GM23338 (cell line): ENCODE results near the gene MBD6. TPM values are rescaled to one million over a fixed set of nuclear protein-coding genes. Genes with fewer than 3 reads are reported as not detected.

Experiments used
- ATAC-seq: fragments of 200-7000 bp; cut with Tn5 transposase; 3 replicates; pipeline ENCODE4 v1.9.1; 2020
- DNase-seq: peaks from one replicate; pipeline ENCODE4 v3.0.0-alpha.2; 2015; ENCODE audit warnings: low spot score
- H2AFZ ChIP-seq: fragments of 200-600 bp; sonication (generic); 2 replicates; pipeline ENCODE4 v1.8.0; 2016; ENCODE audit warnings: antibody characterized with exemption, mild to moderate bottlenecking, moderate library complexity
- H3F3A ChIP-seq: fragments of 200-600 bp; sonication (generic); replicated peaks from 2 replicates; pipeline ENCODE4 v1.8.0; 2017; ENCODE audit warnings: antibody characterized with exemption, mixed run types, low read depth
- H3K27ac ChIP-seq: fragments of 200-600 bp; sonication (generic); 2 replicates; pipeline ENCODE4 v1.6.1; 2016; ENCODE audit warnings: low read depth
- H3K27me3 ChIP-seq: fragments of 200-600 bp; sonication (generic); 2 replicates; pipeline ENCODE4 v1.8.0; 2016; ENCODE audit warnings: mild to moderate bottlenecking, mixed run types, moderate library complexity; ENCODE audit not compliant: insufficient read depth
- H3K36me3 ChIP-seq: fragments of 200-600 bp; sonication (generic); 2 replicates; pipeline ENCODE4 v1.8.0; 2016; ENCODE audit warnings: mild to moderate bottlenecking; ENCODE audit not compliant: insufficient read depth
- H3K4me1 ChIP-seq: fragments of 200-600 bp; sonication (generic); 2 replicates; pipeline ENCODE4 v1.8.0; 2016; ENCODE audit warnings: mild to moderate bottlenecking, moderate library complexity; ENCODE audit not compliant: insufficient read depth
- H3K4me2 ChIP-seq: fragments of 200-600 bp; sonication (generic); 2 replicates; pipeline ENCODE4 v1.7.1; 2017; ENCODE audit warnings: mixed run types
- H3K4me3 ChIP-seq: fragments of 200-600 bp; sonication (generic); 2 replicates; pipeline ENCODE4 v1.6.1; 2016; ENCODE audit warnings: mixed run types
- H3K79me2 ChIP-seq: fragments of 200-600 bp; sonication (generic); replicated peaks from 2 replicates; pipeline ENCODE4 v1.8.0; 2017; ENCODE audit warnings: mild to moderate bottlenecking; ENCODE audit not compliant: insufficient read depth
- H3K9me2 ChIP-seq: fragments of 200-600 bp; sonication (generic); 2 replicates; pipeline ENCODE4 v1.8.0; 2017; ENCODE audit not compliant: insufficient read depth
- H4K20me1 ChIP-seq: fragments of 200-600 bp; sonication (generic); replicated peaks from 2 replicates; pipeline ENCODE4 v1.8.0; 2017; ENCODE audit warnings: mild to moderate bottlenecking; ENCODE audit not compliant: insufficient read depth
- H3K27ac Mint-ChIP-seq: 2 replicates; pipeline ENCODE4 v1.8.0; 2020; ENCODE audit warnings: inconsistent platforms, mild to moderate bottlenecking, moderate library complexity, mixed read lengths
- H3K27me3 Mint-ChIP-seq: 3 replicates; pipeline ENCODE4 v1.8.0; 2022; ENCODE audit warnings: low read depth, mild to moderate bottlenecking, moderate library complexity, mixed read lengths, inconsistent platforms; ENCODE audit not compliant: insufficient read depth, poor library complexity
- H3K36me3 Mint-ChIP-seq: 3 replicates; pipeline ENCODE4 v1.8.0; 2021; ENCODE audit warnings: low read depth, mild to moderate bottlenecking, inconsistent platforms, moderate library complexity, mixed read lengths
- H3K4me1 Mint-ChIP-seq: 3 replicates; pipeline ENCODE4 v1.8.0; 2020; ENCODE audit warnings: mild to moderate bottlenecking, inconsistent platforms, mixed read lengths
- H3K4me3 Mint-ChIP-seq: 3 replicates; pipeline ENCODE4 v1.8.0; 2021; ENCODE audit warnings: moderate library complexity, mild to moderate bottlenecking, inconsistent platforms, mixed read lengths
- H3K9me3 Mint-ChIP-seq: 3 replicates; pipeline ENCODE4 v1.8.0; 2020; ENCODE audit warnings: moderate library complexity, mild to moderate bottlenecking, inconsistent platforms, mixed read lengths
- CREB1 ChIP-seq: fragments of 250-450 bp; sonication (Bioruptor Pico); IDR thresholded peaks from 2 replicates; pipeline ENCODE4 v1.5.0; 2020; ENCODE audit warnings: low read depth, mild to moderate bottlenecking, moderate library complexity
- JUNB ChIP-seq: IDR thresholded peaks from one replicate; pipeline ENCODE4 v1.6.1; 2016; ENCODE audit warnings: antibody characterized with exemption; ENCODE audit not compliant: unreplicated experiment
- POLR2AphosphoS5 ChIP-seq: IDR thresholded peaks from 2 replicates; pipeline ENCODE4 v1.6.1; 2016; ENCODE audit warnings: antibody characterized with exemption, low read depth
- STAT1 ChIP-seq: IDR thresholded peaks from one replicate; pipeline ENCODE4 v1.6.1; 2016; ENCODE audit warnings: antibody characterized with exemption; ENCODE audit not compliant: unreplicated experiment
- ZNF331 ChIP-seq: fragments of 250-450 bp; sonication (Bioruptor Pico); IDR thresholded peaks from 2 replicates; pipeline ENCODE4 v1.5.0; 2020; ENCODE audit warnings: low read depth, mild to moderate bottlenecking, moderate library complexity
- polyA plus RNA-seq: library from polyadenylated mRNA; unstranded; fragments of >200 nt; fragmentation: Nextera tagmentation; extraction: Ambion mirVana; gene quantifications from 2 replicates; pipeline ENCODE4 v1.2.1, GENCODE V29; 2016
- total RNA-seq: library from RNA; depleted of rRNA; stranded (reverse); fragments of >200 nt; shearing (Covaris generic); gene quantifications from 2 replicates; pipeline ENCODE4 v1.2.3, GENCODE V29; 2014
- TF ChIP-seq, protein P1 (sequence below): fragments of 250-450 bp; sonication (Bioruptor Pico); IDR thresholded peaks from 2 replicates; pipeline ENCODE4 v1.5.0; 2020; ENCODE audit warnings: mild to moderate bottlenecking, moderate library complexity
- TF ChIP-seq, protein P2 (sequence below): IDR thresholded peaks from 2 replicates; pipeline ENCODE4 v1.6.1; 2016; ENCODE audit warnings: antibody characterized with exemption

MBD6 gene
- total and polyA plus RNA-seq, 2 experiments from 2014 or later, result 12.5 to 17.1 TPM

DNA sequence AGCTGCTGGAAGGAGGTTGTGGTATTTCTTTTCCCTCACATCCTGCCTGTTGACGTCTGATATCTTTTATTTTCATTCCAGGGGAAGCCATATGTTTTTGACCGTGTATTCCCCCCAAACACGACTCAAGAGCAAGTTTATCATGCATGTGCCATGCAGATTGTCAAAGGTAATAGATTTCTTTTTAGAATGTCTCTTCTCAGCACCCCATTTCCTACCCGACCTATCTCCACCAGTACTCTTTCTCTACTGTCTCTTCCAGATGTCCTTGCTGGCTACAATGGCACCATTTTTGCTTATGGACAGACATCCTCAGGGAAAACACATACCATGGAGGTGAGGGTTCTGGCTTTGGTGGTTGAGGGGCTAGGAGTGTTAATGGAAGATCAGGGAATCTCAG lies 40.7 kb downstream of the MBD6 start (continued):
- TF ChIP-seq, protein P1, sequence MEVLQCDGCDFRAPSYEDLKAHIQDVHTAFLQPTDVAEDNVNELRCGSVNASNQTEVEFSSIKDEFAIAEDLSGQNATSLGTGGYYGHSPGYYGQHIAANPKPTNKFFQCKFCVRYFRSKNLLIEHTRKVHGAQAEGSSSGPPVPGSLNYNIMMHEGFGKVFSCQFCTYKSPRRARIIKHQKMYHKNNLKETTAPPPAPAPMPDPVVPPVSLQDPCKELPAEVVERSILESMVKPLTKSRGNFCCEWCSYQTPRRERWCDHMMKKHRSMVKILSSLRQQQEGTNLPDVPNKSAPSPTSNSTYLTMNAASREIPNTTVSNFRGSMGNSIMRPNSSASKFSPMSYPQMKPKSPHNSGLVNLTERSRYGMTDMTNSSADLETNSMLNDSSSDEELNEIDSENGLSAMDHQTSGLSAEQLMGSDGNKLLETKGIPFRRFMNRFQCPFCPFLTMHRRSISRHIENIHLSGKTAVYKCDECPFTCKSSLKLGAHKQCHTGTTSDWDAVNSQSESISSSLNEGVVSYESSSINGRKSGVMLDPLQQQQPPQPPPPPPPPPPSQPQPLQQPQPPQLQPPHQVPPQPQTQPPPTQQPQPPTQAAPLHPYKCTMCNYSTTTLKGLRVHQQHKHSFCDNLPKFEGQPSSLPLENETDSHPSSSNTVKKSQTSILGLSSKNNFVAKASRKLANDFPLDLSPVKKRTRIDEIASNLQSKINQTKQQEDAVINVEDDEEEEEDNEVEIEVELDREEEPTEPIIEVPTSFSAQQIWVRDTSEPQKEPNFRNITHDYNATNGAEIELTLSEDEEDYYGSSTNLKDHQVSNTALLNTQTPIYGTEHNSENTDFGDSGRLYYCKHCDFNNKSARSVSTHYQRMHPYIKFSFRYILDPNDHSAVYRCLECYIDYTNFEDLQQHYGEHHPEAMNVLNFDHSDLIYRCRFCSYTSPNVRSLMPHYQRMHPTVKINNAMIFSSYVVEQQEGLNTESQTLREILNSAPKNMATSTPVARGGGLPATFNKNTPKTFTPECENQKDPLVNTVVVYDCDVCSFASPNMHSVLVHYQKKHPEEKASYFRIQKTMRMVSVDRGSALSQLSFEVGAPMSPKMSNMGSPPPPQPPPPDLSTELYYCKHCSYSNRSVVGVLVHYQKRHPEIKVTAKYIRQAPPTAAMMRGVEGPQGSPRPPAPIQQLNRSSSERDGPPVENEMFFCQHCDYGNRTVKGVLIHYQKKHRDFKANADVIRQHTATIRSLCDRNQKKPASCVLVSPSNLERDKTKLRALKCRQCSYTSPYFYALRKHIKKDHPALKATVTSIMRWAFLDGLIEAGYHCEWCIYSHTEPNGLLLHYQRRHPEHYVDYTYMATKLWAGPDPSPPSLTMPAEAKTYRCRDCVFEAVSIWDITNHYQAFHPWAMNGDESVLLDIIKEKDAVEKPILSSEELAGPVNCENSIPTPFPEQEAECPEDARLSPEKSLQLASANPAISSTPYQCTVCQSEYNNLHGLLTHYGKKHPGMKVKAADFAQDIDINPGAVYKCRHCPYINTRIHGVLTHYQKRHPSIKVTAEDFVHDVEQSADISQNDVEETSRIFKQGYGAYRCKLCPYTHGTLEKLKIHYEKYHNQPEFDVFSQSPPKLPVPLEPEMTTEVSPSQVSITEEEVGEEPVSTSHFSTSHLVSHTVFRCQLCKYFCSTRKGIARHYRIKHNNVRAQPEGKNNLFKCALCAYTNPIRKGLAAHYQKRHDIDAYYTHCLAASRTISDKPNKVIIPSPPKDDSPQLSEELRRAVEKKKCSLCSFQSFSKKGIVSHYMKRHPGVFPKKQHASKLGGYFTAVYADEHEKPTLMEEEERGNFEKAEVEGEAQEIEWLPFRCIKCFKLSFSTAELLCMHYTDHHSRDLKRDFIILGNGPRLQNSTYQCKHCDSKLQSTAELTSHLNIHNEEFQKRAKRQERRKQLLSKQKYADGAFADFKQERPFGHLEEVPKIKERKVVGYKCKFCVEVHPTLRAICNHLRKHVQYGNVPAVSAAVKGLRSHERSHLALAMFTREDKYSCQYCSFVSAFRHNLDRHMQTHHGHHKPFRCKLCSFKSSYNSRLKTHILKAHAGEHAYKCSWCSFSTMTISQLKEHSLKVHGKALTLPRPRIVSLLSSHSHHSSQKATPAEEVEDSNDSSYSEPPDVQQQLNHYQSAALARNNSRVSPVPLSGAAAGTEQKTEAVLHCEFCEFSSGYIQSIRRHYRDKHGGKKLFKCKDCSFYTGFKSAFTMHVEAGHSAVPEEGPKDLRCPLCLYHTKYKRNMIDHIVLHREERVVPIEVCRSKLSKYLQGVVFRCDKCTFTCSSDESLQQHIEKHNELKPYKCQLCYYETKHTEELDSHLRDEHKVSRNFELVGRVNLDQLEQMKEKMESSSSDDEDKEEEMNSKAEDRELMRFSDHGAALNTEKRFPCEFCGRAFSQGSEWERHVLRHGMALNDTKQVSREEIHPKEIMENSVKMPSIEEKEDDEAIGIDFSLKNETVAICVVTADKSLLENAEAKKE, result no peak
- TF ChIP-seq JUNB (no peak), POLR2AphosphoS5 (no peak)

DNA sequence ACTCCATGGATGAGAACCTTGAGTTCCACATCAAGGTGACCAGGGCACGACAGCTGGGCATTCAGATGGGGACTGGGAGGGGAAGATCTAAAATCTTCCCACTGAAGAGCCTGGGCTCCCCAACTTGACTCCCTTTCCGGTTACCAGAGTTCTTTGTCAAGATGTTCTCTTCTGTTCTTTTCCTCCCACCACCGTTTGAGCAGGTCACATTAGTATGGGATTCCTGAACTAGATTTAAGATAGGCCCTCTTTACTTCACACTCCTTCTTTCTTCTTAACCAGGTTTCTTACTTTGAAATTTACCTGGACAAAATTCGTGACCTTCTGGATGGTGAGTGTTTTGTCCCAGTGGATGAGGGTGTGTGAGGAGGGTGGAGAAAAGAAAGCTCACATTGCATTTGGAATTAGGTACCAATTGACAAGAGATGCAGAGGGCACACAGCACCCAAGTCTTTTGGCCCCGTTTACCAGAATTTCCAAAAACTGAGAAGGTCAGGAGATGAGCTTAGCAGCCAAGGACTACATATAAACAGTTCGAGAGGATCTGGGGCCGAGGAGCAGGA lies 41.6 kb downstream of the MBD6 start:
- Histone ChIP-seq H3F3A (no peaks in the 10 kb centered on the region; the same call in 1 of the 2 replicates), H3K79me2 (peaks cover 6% of the 10 kb centered on the region; the same call in 1 of the 2 replicates), H3K36me3 (peaks cover 6% of the 10 kb centered on the region), H3K4me3 (no peak overlapping the region), H3K4me1 (no peaks in the 10 kb centered on the region), H3K9me2 (no peaks in the 10 kb centered on the region), H2AFZ (no peak overlapping the region), H3K4me2 (no peak overlapping the region), H4K20me1 (peaks cover 2% of the 10 kb centered on the region; the same call in 1 of the 2 replicates), H3K27me3 (no peaks in the 10 kb centered on the region), H3K27ac (no peak overlapping the region)
- Mint-ChIP-seq H3K36me3 (peaks cover 27% of the 10 kb centered on the region; the same call in 2 of the 3 replicates), H3K9me3 (no peaks in the 10 kb centered on the region), H3K4me1 (no peaks in the 10 kb centered on the region), H3K27ac (no peak overlapping the region), H3K27me3 (no peaks in the 10 kb centered on the region), H3K4me3 (no peak overlapping the region)
- no peak for DNase-seq
- ATAC-seq, result no peak
- TF ChIP-seq ZNF331 (CRISPR knock-in tag), result no peak
- TF ChIP-seq STAT1, result no peak
- TF ChIP-seq, protein P1, result no peak
- TF ChIP-seq JUNB, result no peak
- no peak for TF ChIP-seq CREB1
- TF ChIP-seq, protein P2, sequence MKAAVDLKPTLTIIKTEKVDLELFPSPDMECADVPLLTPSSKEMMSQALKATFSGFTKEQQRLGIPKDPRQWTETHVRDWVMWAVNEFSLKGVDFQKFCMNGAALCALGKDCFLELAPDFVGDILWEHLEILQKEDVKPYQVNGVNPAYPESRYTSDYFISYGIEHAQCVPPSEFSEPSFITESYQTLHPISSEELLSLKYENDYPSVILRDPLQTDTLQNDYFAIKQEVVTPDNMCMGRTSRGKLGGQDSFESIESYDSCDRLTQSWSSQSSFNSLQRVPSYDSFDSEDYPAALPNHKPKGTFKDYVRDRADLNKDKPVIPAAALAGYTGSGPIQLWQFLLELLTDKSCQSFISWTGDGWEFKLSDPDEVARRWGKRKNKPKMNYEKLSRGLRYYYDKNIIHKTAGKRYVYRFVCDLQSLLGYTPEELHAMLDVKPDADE, result no peak
